Keratinocyte (primary cell): ENCODE data around the gene DPH1. TPM values are rescaled to one million over a fixed set of nuclear protein-coding genes. Genes with fewer than 3 reads are reported as not detected.

Experiments
- DNase-seq: peaks from one replicate; pipeline ENCODE4 v3.0.0-alpha.2; 2011; ENCODE audit warnings: low read depth, missing footprints, low spot score
- FAIRE-seq: peaks from 2 replicates; lab custom pipeline; 2011; peaks lifted over from hg19 to GRCh38; lab: Jason Lieb, UNC
- H2AFZ ChIP-seq: 2 replicates; pipeline ENCODE4 v1.6.0; 2012; ENCODE audit warnings: low read length, control low read depth, inconsistent platforms; ENCODE audit not compliant: control insufficient read depth
- H3K27ac ChIP-seq: 2 replicates; pipeline ENCODE4 v1.5.1; 2011; ENCODE audit warnings: low read length; ENCODE audit not compliant: control insufficient read depth, insufficient read depth
- H3K27me3 ChIP-seq: 3 replicates; pipeline ENCODE4 v1.6.0; 2011; ENCODE audit warnings: low read length; ENCODE audit not compliant: control insufficient read depth, insufficient read depth; ENCODE audit errors: extremely low read depth
- H3K36me3 ChIP-seq, 2 experiments: 2 replicates in 1 of 2; 3 replicates in 1 of 2; pipeline ENCODE4 v1.5.1; 2011; ENCODE audit warnings: low read length in 2 of 2, mild to moderate bottlenecking in 1 of 2; ENCODE audit not compliant: control insufficient read depth in 2 of 2, insufficient read depth in 2 of 2; ENCODE audit errors: extremely low read depth in 1 of 2
- H3K4me1 ChIP-seq: 3 replicates; pipeline ENCODE4 v1.5.1; 2011; ENCODE audit warnings: low read length; ENCODE audit not compliant: control insufficient read depth, insufficient read depth; ENCODE audit errors: extremely low read depth
- H3K4me2 ChIP-seq: 3 replicates; pipeline ENCODE4 v1.6.0; 2011; ENCODE audit warnings: low read depth, low read length; ENCODE audit not compliant: control insufficient read depth, insufficient read depth; ENCODE audit errors: extremely low read depth
- H3K4me3 ChIP-seq, 3 experiments: fragments of 200-600 bp in 1 of 3; sonication (generic) in 1 of 3; 2 replicates in 2 of 3; 3 replicates in 1 of 3; pipeline ENCODE4 v1.5.1; 2011 to 2016; ENCODE audit warnings: low read length in 3 of 3, mild to moderate bottlenecking in 3 of 3, control low read depth in 2 of 3, inconsistent platforms in 1 of 3, low read depth in 1 of 3, mixed read lengths in 1 of 3, mixed run types in 1 of 3, moderate library complexity in 1 of 3; ENCODE audit not compliant: control insufficient read depth in 2 of 3, insufficient read depth in 2 of 3; ENCODE audit errors: extremely low read depth in 1 of 3
- H3K79me2 ChIP-seq: 2 replicates; pipeline ENCODE4 v1.6.0; 2012; ENCODE audit warnings: low read length; ENCODE audit not compliant: control insufficient read depth, insufficient read depth
- H3K9ac ChIP-seq: 3 replicates; pipeline ENCODE4 v1.6.0; 2011; ENCODE audit warnings: low read length; ENCODE audit not compliant: control insufficient read depth, insufficient read depth; ENCODE audit errors: extremely low read depth
- H3K9me1 ChIP-seq: 3 replicates; pipeline ENCODE4 v1.6.0; 2011; ENCODE audit warnings: low read length; ENCODE audit not compliant: control insufficient read depth, insufficient read depth; ENCODE audit errors: extremely low read depth
- H3K9me3 ChIP-seq: 2 replicates; pipeline ENCODE4 v1.5.1; 2012; ENCODE audit warnings: low read depth, low read length; ENCODE audit not compliant: control insufficient read depth
- H4K20me1 ChIP-seq: 3 replicates; pipeline ENCODE4 v1.6.0; 2011; ENCODE audit warnings: low read length; ENCODE audit not compliant: control insufficient read depth, insufficient read depth; ENCODE audit errors: extremely low read depth
- EZH2 ChIP-seq: IDR thresholded peaks from one replicate; pipeline ENCODE4 v1.6.1; 2012; ENCODE audit warnings: inconsistent platforms, mild to moderate bottlenecking, low read length, moderate library complexity
- dilution Hi-C: fragments of 300-500 bp; cut with MboI; formaldehyde crosslinking; loops from one replicate; pipeline ENCODE4 v1.7.0; 2020; ENCODE audit warnings: low sequenced_read_pairs; ENCODE audit not compliant: extremely low pct_ligation_motif_present
- polyA plus RNA-seq, 5 experiments: library from polyadenylated mRNA; depleted of rRNA in 3 of 5; stranded (reverse) in 3 of 5; stranded (forward) in 1 of 5; unstranded in 1 of 5; fragments of >200 nt; gene quantifications; 1 replicate in 1 of 5; 2 replicates in 3 of 5; 3 replicates in 1 of 5; pipeline versions ENCODE4 v1.2.1 to v1.2.3, GENCODE V29; 2011 to 2012; ENCODE audit warnings: missing spikeins in 2 of 5, low read depth in 1 of 5, low replicate concordance in 1 of 5
- TF ChIP-seq, protein P1 (sequence below), 3 experiments: IDR thresholded peaks in 1 of 3; conservative IDR thresholded peaks in 1 of 3; optimal IDR thresholded peaks in 1 of 3; 2 replicates in 2 of 3; 3 replicates in 1 of 3; pipeline versions ENCODE3 to v1.5.1; 2011; ENCODE audit warnings: low read length in 3 of 3, mild to moderate bottlenecking in 3 of 3, moderate library complexity in 2 of 3, control low read depth in 1 of 3, inconsistent platforms in 1 of 3; ENCODE audit not compliant: insufficient read depth in 2 of 3; ENCODE audit errors: extremely low read depth in 1 of 3

DPH1 gene
- polyA plus RNA-seq, 1 donor (not counting 4 experiments of a cell fraction or from before 2014, with no cell fraction given), result 18.9 TPM

DNA sequence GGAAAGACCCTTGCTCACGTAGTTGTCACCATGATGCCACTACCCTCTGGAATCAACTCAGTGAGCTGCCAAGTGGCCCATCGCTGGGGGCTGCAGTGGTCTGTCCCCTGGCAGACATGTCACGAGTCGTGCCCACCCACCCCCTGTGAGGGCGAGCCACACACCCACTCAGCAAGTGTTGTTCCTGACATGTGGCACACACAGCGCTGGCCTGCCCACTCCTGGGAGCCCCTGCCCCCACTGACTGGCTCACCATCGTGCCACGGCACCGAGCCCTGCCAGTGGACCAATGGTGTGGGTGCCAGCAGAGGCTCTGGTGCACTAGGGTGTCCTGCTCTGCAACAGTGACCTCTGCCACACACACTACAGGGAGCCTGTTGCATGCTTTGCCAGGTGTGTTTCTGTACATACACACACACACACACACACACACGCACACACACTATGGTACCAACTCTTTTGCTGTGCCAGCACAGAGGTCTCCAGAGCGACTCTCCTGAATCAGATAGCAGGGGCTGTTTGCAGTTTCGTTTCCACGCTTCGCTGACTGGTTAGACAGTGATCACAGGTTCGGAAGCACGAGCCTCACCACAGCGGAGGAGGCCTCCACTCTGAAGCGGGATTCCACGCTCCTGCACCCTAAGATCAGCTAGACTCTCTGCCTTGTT lies 12.5 kb upstream of the DPH1 start:
- Histone ChIP-seq H3K36me3 (peaks cover 0 to 5% of the 10 kb centered on the region in 2 experiments), H3K9me1 (no peaks in the 10 kb centered on the region), H3K9me3 (no peaks in the 10 kb centered on the region), H3K4me3 (no peak overlapping the region), H3K27ac (no peak overlapping the region), H3K4me2 (no peak overlapping the region), H3K4me1 (peaks cover 8% of the 10 kb centered on the region), H3K9ac (no peak overlapping the region), H2AFZ (no peak overlapping the region), H4K20me1 (no peaks in the 10 kb centered on the region), H3K27me3 (no peaks in the 10 kb centered on the region), H3K79me2 (no peaks in the 10 kb centered on the region)
- FAIRE-seq (no peak), DNase-seq (no peak)
- TF ChIP-seq, protein P1, sequence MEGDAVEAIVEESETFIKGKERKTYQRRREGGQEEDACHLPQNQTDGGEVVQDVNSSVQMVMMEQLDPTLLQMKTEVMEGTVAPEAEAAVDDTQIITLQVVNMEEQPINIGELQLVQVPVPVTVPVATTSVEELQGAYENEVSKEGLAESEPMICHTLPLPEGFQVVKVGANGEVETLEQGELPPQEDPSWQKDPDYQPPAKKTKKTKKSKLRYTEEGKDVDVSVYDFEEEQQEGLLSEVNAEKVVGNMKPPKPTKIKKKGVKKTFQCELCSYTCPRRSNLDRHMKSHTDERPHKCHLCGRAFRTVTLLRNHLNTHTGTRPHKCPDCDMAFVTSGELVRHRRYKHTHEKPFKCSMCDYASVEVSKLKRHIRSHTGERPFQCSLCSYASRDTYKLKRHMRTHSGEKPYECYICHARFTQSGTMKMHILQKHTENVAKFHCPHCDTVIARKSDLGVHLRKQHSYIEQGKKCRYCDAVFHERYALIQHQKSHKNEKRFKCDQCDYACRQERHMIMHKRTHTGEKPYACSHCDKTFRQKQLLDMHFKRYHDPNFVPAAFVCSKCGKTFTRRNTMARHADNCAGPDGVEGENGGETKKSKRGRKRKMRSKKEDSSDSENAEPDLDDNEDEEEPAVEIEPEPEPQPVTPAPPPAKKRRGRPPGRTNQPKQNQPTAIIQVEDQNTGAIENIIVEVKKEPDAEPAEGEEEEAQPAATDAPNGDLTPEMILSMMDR (optimal IDR thresholded peaks at IDR 0.05 in 1 of 3, IDR thresholded peaks at IDR 0.05 in 1 of 3, conservative IDR thresholded peaks at IDR 0.05 in 1 of 3; ENCODE audit: extremely low read depth in 1 of 3, insufficient read depth in 2 of 3, low read length in 3 of 3), result no peak
- no peak for TF ChIP-seq EZH2
- dilution Hi-C loops, result no loop called here

DNA sequence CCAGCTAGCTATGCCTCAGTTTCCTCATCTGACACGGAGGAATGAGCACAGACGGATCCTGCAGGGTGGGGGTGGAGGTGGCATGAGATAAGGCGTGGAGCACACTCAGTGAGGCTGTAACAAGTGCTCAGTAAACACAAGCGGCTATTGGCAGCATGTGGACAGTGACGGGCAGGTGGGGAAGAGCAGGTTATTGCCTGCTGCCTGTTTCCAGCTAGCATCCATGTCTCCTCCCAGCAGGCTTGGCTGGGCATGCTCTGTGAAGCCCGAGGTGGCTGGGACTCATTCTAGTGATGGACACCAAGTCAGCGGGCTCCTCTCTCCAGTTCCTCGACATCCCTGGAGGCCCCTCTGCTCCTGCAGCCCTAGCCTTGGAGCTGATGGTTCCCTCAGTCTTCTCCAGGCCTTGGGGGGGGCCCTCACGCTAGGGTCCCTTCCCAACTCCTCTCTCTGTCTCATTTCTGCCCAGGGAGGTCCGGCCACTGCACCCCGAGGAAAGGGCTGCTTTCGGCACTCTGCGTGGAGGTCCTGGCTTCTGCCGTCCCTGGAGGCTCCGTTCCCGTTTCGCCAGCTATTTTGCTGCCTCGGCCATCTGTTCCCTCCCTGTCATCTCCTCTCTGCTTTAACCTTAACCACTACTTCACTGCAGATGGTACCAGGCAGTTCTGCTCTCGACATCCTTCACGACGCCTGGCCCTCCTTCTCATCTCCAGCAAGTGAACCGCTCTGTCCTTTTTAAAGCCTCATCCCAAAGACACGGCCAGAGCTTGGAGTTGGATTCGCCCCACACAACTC lies 11.0 kb upstream of the DPH1 start:
- H2AFZ ChIP-seq, result no peak overlapping the region
- no peak overlapping the region for H3K4me2 ChIP-seq
- no peaks in the 10 kb centered on the region for H3K36me3 ChIP-seq
- H3K27ac ChIP-seq, result no peak overlapping the region
- H3K79me2 ChIP-seq, result no peaks in the 10 kb centered on the region
- H3K4me1 ChIP-seq, result peaks cover 8% of the 10 kb centered on the region
- H3K4me3 ChIP-seq, result no peak overlapping the region
- H3K9me1 ChIP-seq, result no peaks in the 10 kb centered on the region
- no peaks in the 10 kb centered on the region for H3K27me3 ChIP-seq
- H4K20me1 ChIP-seq, result no peaks in the 10 kb centered on the region
- no peaks in the 10 kb centered on the region for H3K9me3 ChIP-seq
- dilution Hi-C loops, result no loop called here
- no peak for TF ChIP-seq EZH2
- TF ChIP-seq, protein P1 (optimal IDR thresholded peaks at IDR 0.05 in 1 of 3, IDR thresholded peaks at IDR 0.05 in 1 of 3, conservative IDR thresholded peaks at IDR 0.05 in 1 of 3; ENCODE audit: extremely low read depth in 1 of 3, insufficient read depth in 2 of 3, low read length in 3 of 3), result no peak
- no peak overlapping the region for H3K9ac ChIP-seq
- no peak for DNase-seq
- no peak for FAIRE-seq
